H7 (cell line): ENCODE measurements around the gene ANAPC2. TPM values are rescaled to one million over a fixed set of nuclear protein-coding genes. Genes with fewer than 3 reads are reported as not detected.
A peak's percentile ranks its signal among the peaks of the same experiment; 100 is the strongest.

ENCODE experiments used
- DNase-seq: peaks from one replicate; pipeline ENCODE4 v3.0.0; 2012
- H3K27me3 ChIP-seq: 2 replicates; pipeline ENCODE4 v1.6.0; 2011; ENCODE audit warnings: mild to moderate bottlenecking, low read length; ENCODE audit not compliant: control insufficient read depth, insufficient read depth
- H3K36me3 ChIP-seq: replicated peaks from 2 replicates; pipeline ENCODE4 v1.5.1; 2011; ENCODE audit warnings: low read length; ENCODE audit not compliant: control insufficient read depth, insufficient read depth
- H3K4me3 ChIP-seq: 2 replicates; pipeline ENCODE4 v1.5.1; 2011; ENCODE audit warnings: low read depth, mild to moderate bottlenecking, control low read depth, low read length, moderate library complexity; ENCODE audit not compliant: insufficient read depth
- total RNA-seq: library from RNA; depleted of rRNA; stranded (reverse); fragments of >200 nt; shearing (Covaris generic); gene quantifications from 2 replicates; pipeline ENCODE4 v1.2.3, GENCODE V29; 2014

ANAPC2 gene
- total RNA-seq, 1 experiment from 2014 or later = 26.2 TPM

DNA sequence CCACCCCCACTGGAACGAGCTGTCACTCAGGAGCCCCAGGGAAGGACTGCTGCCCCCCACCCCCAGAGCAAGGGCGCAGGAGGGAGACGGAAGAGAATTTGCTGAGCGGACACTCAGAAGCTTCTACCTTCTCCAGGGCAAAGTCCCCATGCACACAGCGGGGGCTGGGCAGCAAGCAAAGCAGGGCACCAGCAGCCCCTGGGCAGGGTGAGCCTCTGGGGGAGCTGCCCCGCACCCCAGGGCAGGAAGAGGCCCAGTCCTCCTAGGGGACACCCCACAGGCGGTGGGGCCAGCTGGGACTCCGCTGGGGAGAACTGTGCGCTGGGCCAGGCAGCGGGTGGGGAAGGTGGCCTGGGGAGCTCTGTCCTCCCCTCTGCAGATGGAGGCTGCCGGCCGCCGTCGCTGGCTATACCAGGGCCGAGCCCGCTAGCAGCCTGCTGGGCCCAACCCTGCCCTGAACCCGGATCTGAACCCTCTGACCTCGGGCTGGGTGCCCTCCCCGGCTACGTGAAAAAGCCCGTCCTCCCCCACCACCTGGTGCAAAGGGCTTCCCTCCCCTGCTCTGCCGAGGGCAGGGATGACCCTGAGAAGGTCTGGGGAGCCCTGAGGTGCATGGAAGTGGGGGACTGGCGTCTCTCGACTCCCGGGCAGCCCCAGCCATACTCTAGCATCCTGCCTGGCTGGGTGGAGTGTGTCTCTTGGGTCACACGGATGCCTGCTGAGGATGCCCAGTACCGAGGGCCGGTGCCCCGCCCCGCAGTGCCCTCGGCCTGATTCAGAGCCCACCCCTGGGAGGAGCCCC lies 41.7 kb upstream of the ANAPC2 start:
- no peaks in the 10 kb centered on the region for H3K27me3 ChIP-seq
- DNase-seq = no peak
- no peak overlapping the region for H3K4me3 ChIP-seq
- no peaks in the 10 kb centered on the region for H3K36me3 ChIP-seq

DNA sequence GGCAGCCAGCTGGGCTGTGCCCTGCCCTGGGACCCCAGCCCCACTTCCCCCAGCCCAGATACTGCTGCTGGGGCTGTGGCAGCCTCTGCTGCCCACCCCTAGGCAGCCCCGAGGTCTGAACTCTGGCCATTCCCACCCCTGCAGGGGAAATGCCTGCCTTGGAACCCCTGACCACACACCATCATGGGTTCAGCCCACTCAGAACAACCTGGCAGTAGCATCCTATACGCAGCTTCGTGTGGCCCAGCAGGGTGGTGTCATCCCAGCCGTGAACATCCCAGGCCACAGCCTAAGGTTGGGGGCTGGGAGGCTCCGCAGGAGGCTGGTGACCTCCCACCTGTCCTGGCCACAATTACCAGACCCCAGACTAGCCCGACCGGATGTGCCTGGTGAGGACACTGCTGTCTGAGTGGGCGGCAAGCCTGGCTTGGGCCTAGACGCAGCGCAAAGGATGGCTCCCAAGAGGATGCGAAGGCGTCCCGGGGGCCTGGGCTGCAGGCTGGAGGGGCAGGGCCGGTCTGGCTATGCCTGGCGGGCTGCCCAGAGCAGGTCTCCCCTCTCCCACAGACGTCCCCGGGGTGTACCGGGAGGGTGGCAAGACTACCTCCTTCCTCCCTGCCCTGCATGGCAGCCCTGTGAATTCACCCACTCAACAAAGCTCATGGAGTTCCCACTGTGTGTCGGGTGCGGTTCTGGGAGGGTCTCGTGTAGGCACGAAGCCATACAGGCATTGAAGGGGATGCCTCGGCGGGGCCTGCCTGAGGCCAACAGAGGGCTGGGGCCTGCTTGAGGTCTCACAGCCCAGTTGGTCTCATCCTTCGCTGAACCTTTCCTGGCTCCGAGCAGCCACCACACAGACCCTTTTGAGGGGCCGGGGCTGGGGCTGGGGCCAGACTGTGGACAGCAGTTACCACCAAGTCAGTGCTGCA lies 40.9 kb upstream of the ANAPC2 start:
- H3K36me3 ChIP-seq = no peaks in the 10 kb centered on the region
- no peak for DNase-seq
- H3K4me3 ChIP-seq = no peak overlapping the region
- no peaks in the 10 kb centered on the region for H3K27me3 ChIP-seq

DNA sequence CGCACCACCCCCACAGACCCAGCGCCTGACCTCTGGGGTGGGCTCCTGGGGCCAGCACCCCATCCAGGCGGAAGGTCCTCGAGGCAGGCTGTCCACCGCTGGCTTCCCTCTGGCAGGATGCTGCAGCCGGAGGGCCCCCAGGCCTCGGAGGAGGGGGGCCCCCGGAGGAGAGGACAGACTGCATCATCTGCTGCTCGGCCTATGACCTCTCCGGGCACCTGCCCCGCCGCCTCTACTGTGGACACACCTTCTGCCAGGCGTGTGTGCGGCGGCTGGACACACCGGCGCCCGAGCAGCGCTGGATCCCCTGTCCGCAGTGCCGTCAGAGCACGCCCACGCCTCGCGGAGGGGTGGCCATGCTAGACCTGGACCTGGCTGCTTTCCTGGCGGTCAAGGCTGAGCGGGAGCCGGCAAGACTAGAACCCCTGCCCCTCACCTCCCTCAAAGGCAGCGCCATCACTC lies 40.2 kb upstream of the ANAPC2 start:
- H3K36me3 ChIP-seq = no peaks in the 10 kb centered on the region
- H3K27me3 ChIP-seq = no peaks in the 10 kb centered on the region
- no peak overlapping the region for H3K4me3 ChIP-seq
- DNase-seq = no peak

DNA sequence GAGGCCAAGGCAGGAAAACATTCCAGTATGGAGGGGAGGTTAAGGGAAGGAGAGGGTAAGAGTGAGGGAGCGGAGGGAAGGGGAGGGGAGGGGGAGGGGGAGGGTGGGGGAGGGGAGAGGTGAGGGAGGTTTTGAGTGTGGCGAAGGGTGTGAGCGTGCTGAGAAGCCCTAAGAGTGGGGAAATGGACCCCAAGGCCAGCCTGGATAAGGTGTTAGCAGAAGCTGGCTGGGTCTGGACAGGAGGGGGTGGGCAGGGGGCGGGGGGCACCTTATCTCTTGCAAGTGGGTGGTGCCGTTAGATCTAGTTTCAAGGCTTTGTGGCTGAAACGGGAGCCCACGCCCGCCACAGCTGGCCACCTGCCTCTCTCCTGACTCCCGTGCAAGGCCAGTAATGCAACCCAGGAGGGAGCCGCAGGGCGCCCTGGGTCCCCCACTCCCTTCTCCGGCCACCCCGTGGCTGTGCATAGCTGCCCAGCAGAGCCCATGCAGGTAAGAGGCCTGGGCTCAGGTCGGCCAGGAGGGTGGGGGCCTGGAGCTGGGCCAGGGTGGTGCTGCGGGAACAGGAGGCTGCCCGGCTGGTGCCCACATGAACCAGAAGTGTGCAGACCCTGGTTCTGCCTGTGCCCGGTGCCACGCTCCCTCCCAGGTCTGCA lies 39.6 kb upstream of the ANAPC2 start:
- H3K27me3 ChIP-seq = no peaks in the 10 kb centered on the region; the same call in 1 of the 2 replicates
- no peak for DNase-seq
- no peak overlapping the region for H3K4me3 ChIP-seq
- no peaks in the 10 kb centered on the region for H3K36me3 ChIP-seq

DNA sequence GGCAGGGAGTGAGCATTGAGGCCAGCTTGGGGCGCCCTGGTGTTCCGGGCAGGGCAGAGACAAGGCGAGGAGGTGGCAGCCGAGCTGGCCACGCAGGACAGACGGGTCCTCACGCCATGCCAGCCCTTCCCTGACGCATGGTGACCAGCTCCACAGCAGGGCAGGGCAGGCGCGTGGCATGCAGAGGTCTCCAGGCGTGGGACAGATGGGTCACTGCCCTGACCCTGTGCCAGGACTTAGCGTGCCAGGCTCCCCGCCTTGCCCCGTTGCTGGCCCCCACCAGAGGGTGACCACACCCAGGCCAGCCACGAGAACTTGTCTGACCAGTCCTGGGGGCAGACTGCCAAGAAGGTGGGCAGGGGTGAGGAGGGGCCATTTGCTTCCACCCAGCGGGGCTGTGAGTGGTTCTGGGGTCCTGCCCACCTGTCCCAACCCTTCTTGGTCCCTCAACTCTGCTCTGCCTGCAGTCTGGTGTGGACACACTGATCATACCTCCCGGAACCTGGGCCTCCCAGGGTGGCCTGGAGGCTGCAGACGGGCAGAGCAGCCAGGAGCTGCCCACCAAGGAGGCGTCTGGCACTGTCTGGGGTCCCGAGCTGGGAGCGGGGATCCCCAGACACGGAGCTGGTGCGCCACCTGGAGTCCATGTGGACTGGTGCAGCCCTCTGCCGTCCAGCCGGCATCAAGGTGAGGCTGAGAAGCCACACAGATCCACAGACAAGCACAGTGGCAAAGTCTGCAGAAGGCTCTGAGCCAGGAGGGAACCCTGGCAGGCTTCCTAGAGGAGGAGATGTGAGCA lies 38.9 kb upstream of the ANAPC2 start, which contains the start of gene RNF224:
TSS of gene RNF224 (plus strand) at position 449 of the 799 bp plus-strand sequence. CDS start 834 bp downstream, outside the sequence.
- peak; percentile 97 for DNase-seq
- Histone ChIP-seq H3K27me3 (peaks cover 7% of the 10 kb centered on the region), H3K4me3 (no peak within 1 kb of the TSS), H3K36me3 (no peaks in the 10 kb centered on the region)

DNA sequence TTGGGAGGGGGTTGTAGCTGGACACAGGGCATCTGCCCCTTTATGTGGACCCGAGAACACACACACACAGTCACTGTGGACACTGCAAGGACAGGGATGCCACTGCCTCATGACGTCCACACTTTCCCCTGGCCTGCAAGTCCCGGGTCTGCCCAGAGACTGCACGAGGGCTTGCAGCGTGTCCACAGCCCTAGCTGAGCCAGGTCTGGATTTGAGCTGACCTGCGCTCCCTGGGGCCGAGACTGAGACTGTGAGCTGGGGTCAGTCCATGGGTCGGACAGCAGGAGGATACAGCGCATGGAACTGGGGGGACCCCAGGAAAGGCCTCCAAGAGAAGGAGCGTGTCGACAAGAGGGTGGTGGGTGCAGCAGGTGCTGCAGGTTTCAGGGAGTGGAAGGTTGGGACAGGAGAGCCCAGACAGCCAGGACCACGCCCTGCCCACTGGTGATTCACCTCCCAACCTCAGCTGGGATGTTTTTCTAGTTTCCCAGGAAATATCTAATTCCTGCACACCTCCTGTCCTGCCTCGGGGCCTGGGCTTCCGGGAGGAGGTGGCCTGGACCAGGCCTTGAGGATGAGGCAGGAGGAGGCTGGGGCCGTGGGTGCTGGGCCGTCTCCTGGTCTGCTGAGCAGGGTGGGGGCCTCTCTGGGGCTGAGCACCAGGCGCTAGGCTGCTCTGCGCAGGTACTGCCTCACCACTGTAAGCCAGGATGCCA lies 38.1 kb upstream of the ANAPC2 start:
- H3K4me3 ChIP-seq = no peak overlapping the region
- H3K36me3 ChIP-seq = no peaks in the 10 kb centered on the region
- no peak for DNase-seq
- H3K27me3 ChIP-seq = peaks cover 10% of the 10 kb centered on the region

DNA sequence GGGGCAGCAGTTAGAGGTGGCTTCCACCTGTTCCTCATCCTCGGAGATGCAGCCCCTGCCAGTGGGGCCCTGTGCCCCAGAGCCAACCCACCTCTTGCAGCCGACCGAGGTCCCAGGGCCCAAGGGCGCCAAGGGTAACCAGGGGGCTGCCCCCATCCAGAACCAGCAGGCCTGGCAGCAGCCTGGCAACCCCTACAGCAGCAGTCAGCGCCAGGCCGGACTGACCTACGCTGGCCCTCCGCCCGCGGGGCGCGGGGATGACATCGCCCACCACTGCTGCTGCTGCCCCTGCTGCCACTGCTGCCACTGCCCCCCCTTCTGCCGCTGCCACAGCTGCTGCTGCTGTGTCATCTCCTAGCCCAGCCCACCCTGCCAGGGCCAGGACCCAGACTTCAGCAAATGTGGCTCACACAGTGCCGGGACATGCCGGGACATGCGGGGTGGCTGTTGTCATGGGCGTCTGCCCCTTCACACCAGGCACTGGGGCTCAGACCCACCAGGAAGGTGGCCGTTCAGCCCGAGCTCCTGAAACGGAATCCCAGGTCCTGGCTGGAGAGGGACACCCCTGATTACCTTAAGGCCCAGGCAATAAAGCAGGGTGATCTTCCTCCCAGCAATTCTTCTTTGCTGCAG lies 37.5 kb upstream of the ANAPC2 start:
- peaks cover 10% of the 10 kb centered on the region for H3K27me3 ChIP-seq
- no peaks in the 10 kb centered on the region for H3K36me3 ChIP-seq
- H3K4me3 ChIP-seq = no peak overlapping the region
- DNase-seq = no peak

DNA sequence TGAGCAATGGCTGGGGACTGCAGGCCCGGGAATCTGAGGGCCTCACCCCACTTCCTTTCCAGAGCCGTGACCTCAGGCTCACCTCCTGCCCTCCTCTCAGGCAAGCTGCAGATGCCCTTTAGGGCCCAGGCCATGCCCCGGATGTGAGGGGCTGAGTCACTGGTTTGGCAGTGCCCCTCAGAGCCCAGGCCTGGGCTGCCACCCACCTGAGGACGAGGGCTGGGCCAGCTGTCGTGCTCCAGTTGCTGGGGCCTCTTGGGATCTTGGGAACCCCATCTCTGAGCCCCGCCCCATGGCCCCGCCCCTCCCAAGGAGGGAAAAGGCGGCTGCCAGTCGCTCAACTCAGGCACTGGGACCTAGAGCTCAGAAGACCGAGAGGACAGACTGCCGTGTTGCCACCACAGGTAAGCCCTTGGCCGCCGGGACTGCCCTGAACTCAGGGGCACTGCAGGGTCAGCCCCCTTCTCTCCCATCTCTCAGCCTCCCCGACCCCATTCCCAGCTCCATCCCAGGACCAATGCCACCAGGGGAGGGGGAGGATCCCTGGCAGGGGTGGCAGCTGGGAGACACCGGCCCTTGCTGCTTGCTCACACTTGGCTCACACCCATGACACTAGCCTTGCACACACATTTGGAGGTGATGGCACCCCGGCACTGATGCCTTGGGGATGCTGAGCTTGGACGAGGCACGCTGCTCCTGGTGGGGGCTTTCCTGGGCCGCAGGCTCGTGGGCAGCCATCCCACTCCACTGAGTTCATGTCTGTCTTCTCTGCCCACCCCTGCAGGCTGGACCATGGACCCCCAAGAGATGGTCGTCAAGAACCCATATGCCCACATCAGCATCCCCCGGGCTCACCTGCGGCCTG lies 36.7 kb upstream of the ANAPC2 start, which contains the start of gene CYSRT1:
TSS of gene CYSRT1 (plus strand) at position 345 of the 865 bp plus-strand sequence. CDS start at position 793, 448 bp downstream.
- Histone ChIP-seq H3K4me3 (peak within 1 kb of the TSS; percentile 78), H3K36me3 (no peaks in the 10 kb centered on the region), H3K27me3 (peaks cover 10% of the 10 kb centered on the region)
- no peak for DNase-seq

DNA sequence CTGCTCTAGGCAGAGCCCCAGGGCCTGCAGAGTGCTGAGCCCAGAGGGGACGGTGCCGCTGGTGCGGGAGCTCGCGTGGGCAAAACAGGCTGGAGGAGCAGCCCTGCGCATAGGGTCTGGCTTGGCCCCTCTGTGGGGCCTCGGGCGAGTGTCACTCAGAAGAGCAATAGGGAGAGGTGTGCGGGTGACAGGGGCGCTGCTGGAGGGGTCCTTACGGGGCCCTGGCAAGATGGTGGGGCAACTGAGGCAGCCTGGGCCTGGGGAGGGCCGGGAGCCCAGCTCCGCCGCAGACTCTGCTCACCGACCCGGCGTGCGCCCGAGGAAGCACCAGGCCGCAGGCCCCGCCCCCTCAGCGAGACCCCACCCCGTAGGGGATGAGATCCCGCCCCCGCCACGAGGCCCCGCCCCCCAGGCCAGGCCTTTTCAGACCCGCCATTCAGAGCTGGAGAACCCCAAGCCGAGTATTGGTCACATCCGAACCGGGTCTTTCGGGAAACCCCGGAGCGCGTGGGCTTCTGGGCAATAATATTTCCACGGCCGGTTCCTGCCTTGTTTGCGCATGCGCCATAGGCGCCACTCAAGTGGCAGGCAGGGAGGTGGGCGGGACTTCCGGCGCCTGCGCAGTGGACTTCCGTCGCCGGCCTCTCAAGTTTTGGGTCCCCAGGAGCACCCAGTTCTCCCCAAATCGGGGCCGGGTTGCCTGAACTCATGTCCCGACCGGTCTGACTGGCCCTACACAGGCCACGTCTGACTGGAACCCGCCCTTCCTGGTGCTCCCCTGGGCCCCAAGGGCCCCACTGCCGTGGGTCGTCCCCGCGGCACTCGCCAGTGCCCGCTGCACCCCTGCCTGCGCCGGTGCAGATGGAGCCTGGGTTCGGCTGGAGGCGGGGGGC lies 35.0 kb upstream of the ANAPC2 start:
- Histone ChIP-seq H3K27me3 (peaks cover 10% of the 10 kb centered on the region), H3K36me3 (no peaks in the 10 kb centered on the region), H3K4me3 (peak overlapping the region; percentile 78)
- peak; percentile 100 for DNase-seq

DNA sequence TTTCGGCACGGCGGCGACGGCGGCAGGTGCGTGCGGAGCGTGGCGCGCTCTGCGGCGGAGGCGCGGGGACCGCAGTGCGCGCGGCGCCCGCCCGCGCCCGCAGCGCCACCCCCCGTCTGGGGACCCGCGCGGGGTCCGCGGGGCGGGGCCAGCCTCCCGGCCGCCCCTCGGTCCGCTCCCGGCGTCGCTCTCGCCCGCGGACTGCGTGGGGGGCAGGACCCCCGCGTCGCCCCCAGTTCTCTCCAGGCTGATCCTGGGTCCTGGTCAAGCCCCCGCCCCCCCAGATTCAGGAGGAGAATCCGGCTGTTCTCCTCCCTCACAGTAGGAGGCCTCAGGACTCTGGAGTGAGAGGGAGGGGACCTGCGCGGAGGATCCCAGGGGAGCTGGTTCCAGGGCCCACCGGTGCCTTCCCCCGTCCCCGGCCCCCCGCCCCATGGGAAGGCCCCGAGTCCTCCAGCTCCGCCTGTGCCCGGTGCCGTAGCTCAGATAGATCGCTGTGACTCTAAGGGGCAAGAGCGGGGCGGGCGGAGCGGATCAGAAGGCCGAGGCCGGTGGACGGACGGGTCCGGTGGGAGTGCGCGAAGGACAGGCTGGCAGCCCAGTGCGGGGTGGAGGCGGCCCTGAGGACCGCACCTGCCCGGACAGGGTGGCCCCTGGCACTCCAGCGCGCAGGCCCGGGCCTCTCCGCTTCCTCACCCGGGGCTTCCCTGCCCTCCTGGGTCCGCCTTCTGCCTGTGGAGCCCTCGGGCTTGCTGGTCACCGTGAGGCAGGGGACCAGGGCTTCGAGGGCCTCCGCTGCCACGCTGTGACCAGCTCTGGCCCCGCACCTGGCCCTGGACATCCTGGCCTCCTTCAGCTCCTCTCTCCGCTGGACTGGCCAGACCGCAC lies 34.1 kb upstream of the ANAPC2 start, which contains the start of gene RNF208:
TSS of gene RNF208 (minus strand) at position 51 of the 888 bp plus-strand sequence. CDS start 1,028 bp downstream, outside the sequence.
- DNase-seq = peak; percentile 87
- H3K4me3 ChIP-seq = peak within 1 kb of the TSS; percentile 78
- H3K36me3 ChIP-seq = no peaks in the 10 kb centered on the region
- peaks cover 10% of the 10 kb centered on the region for H3K27me3 ChIP-seq
